HG02623 (cell line): ENCODE data around the gene FBXO8.
"Not testable (repeated sequence)": the region's sequence is repeated elsewhere in the genome, so short reads cannot be mapped to it uniquely, and the experiment has no call there.

ENCODE experiments used
- ATAC-seq: cut with Tn5 transposase; IDR thresholded peaks from one replicate; pipeline ENCODE4 v1.9.1; 2021; ENCODE audit warnings: moderate library complexity; ENCODE audit not compliant: unreplicated experiment

FBXO8 gene, protein sequence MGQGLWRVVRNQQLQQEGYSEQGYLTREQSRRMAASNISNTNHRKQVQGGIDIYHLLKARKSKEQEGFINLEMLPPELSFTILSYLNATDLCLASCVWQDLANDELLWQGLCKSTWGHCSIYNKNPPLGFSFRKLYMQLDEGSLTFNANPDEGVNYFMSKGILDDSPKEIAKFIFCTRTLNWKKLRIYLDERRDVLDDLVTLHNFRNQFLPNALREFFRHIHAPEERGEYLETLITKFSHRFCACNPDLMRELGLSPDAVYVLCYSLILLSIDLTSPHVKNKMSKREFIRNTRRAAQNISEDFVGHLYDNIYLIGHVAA

DNA sequence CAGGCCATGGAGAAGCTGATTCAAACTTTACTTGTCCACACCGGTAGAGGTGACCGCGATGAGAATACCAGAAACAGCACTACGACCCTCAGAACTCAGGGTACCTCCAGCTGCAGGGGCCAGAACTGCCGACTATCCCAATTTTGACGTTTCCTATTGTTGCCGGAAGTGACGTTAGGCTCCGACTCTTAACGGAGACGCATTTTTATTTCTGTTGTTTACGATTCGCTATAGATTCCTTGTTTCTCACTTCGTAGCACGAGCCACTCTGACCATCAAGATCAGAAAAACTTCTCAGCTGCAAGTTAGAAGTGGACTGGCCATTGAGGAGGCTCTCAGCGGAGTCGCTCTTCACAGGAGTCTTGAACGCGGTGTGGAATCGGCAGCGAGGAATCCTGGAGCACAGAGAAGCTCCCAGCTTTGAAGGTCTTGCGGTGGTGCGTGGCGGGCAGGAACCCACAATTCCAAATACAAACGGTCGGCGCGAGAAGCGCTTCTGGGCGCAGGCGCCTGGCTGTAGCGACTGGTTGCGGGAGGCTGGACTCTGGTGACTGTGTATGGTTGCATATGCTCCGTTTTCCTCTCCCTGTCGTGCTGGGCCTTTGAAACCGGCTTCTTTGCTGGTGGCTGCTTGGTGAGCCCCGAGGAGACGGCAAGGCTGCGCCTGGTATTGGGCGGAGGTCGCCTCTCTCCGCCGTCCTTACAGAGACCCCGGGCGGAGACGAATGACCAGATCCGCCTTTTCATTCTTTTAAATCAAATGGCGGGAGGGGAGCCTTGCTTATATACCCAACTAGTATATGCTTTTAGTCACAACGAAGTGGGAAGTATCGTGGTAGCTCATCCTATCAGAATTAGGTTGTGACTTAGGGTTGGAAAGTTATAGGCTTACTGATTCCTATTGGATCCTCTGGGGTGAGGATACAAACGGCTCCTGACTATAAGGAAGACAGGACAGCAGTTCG is at the start of gene FBXO8, which contains the start of gene CEP44:
FBXO8 (minus strand) TSS at position 161 of the 965 bp plus-strand sequence. CDS start 20,575 bp downstream, outside the sequence.
CEP44 (plus strand) TSS at position 405 of the 965 bp plus-strand sequence. CDS start 15,211 bp downstream, outside the sequence.
- peak; percentile 53 for ATAC-seq

DNA sequence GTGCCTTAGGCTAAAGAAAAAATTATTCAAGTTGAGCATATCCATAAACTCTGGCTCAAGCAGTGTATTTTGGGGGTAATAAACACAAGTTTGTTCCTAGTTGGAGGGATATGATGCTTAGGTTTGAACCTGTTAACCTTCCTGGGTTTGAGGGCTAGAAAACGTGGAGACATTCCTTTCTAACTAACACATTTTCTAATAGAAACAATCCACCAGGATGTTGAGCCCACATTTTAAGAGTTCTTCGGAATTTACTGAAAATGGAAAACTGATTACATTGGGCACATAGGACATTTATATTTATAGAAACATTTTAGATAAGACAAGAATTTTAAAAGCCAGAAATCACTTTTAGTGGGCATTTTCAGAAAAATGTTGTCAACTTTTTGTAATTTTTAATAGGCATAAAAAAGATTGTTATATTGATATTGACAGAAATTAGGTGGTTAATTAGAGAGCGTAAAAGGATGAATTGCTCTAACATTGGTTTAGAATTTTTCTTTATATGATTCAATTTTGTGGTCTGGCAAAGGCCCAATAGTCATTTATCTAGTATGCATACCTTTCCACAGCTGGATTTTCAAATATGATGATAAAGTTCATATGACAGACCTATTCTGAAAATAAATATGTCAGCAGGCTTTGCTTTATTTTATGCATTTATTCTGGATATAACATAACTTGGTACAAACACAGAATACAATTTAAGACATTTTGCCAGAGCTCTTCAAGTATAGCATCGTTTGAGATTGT is 49.5 kb upstream of the FBXO8 start:
- ATAC-seq = no peak

DNA sequence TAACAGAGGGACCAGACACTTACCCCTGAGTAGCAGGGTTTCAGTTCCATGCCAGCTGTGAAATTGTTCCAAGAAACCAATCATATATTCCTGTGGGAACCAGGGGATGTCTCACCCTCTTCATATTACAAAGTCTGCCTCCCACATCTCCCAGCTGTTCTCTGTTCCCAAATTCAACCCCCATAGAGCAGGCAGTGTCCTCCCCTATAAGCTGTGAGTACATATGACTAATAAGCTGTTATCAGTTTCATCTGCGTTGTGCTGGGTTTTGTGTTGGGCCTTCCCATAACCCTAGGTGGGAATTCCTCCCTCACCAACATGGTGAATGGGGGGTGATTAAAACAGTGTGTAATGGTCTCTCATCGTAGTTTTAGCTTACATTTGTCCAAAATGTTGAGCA is 41.3 kb upstream of the FBXO8 start:
- no peak for ATAC-seq

DNA sequence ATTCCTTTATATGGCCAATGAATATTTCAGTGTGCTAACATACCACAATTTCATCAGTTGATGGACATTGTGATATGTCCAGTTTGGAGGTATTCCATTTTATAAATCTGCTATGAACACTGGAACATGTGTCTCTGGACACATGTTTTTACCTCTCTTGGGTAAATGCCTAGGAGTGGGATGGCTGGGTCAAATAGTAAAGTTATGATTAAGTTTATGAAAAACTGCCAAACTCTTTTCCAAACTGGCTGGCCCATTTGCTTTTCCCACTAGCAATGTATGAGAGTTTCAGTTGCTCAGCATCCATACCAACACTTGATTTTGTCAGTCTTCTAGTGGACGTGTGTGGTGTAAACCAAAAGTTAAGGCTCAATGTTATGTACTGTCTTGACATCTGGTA is 40.8 kb upstream of the FBXO8 start:
- no peak for ATAC-seq

DNA sequence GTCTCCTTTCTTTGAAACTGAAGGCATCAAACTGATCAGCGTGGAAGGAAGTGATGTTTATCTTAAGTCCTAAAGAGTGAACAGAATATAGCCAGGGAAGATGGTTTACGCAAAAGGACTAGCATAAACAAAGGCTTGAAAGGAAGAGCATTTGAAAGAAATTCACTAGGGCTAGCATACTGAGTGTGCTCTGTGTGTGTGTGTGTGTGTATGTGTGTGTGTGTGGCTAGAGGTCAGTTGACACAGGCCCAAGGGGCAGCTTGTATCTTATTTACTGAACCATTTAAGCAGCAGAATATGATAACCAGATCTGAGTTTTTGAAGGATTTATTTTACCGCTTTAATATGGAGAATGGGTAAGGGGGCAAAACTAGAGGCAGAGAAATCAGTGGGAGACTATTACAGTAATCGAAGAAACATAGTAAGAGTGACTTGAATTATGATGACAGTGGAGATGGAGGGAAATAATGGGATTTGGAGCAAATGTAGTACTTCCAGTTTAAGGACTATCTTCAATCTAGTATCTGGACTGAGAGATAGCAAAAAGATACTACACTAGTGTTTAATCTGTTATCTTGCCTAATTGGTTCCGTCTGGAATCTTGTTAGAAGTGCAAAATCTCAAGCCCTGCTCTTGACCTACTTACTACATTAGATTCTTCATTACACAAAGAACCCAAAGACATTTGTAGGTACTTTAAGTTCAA is 37.2 kb upstream of the FBXO8 start:
- no peak for ATAC-seq

DNA sequence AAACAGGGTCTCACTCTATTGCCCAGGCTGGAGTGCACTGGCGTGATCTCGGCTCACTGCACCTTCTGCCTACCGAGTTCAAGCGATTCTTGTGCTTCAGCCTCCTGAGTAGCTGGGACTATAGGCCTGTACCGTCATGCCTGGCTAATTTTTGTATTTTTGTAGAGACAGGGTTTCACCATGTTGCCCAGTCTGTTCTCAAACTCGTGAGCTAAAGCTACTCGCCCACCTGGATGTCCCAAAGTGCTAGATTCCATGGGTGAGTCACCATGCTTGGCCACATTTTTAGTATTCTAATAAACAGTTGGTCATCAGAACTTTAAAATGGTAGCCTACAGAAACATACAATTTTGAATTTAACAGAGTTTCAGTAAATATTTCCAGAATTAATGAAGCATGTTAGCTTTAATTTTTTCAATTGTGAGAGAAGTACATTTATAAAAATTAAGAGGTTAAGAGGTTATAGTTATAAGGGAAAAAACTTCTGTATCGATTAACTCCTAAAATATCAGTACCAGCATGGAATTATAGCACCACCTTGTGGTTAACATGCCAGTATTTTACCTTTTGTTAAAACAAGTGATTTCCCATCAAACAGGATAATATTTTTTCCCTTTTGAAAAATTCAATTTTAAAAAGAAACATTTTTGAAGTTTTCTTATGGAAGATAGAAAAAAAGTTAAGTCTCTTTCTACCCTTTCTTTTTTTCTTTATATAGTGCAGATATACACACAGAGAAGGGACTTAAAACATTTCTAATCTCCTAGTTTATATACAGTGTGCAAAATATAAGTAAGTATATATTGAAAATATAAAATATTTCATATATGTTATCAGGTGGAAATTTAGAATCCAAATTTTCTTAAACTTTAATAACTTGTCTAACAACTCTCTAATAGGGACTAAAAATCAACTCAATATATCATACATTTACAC is 35.6 kb upstream of the FBXO8 start:
- ATAC-seq = peak; percentile 52

DNA sequence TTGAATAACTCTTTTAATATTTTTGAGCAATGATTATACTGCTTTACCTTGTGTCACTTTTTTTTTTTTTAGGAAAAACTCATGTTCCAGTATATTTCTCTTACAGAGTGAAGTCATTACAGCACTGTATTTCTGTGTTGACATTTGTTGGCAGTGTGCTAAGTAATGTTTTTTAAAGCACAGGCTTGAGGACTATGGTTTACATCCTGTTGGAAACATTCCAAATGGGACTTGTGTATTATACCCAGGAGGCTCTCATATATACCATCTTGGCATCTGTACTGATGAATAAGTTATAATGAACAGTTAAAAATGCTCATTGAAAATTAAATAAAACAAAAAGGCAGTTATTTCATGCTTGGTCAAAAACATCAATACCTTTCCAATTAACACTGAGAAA is 34.1 kb upstream of the FBXO8 start:
- no peak for ATAC-seq

DNA sequence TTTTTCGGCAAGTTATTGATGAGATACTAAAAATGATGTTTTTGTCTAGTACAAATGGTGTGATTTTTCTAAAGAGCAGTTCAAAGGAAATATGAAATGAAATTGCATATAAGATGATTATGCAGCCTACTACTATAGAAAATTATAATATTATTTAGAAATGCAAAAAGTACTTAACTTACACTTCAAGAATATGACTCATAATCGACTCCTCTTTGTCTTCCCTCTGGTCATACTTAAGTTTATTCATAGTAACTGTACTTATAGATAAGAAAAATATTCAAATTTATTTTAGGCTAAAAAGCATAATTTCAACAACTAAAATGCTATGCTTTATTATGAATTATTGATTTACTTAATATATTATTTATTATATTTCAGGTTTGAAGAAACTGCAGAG is 33.5 kb upstream of the FBXO8 start:
- ATAC-seq = no peak

DNA sequence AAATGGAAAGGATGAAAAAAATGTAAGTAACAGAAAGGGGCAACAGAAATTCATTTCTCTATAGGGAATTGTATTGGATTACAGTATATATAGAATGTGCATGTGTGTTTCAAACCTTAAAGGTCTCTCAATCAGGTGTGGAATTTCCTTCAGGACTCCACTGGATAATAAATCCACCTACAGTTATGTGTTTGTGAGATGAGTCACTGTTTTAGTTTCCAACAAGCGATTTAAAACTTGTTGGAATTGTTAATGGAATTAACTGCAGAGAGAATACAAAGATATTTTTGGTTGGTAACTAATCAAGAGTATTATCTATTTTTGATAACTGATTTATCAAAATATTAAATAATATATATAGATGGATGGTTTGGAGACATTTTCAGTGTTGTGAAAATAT is 33.1 kb upstream of the FBXO8 start:
- no peak for ATAC-seq

DNA sequence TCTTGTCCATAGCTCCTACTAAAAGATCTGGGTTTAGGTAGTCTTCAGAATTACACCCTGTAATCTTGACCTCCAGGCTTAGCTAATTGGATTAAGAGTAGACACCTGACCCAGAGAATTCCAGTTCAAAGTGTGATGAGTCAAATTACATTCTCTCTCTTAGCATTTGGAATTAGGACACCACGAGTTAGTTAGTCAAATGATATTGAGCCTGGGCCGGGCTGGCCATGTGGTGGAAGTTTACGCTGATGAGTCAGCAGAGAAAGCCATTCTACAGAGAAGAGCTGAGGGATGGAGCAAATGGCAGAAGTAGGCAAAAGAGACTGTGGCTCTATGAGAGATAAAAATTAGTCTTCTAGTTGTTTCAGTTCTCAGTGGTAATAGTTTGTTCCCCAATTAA is 31.3 kb upstream of the FBXO8 start:
- no peak for ATAC-seq

DNA sequence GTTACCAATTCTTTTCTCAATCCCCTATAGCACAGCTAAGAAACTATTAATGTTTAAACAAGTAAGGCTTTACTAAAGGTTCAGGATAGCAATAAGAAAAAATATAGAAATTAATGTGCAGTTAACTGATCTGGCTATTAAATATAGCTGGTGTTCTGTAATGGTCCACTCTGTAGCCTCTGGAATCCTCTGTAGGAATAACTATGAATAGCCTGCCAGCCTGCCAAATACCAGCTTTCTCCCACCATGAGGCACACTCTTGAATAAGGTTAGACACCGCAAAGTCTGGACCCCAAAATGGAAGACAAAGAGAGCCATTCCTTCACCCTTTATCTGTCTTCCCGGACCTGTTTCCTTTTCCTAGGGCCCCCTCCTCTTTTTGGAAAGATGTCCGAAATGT is 30.8 kb upstream of the FBXO8 start:
- ATAC-seq = no peak

DNA sequence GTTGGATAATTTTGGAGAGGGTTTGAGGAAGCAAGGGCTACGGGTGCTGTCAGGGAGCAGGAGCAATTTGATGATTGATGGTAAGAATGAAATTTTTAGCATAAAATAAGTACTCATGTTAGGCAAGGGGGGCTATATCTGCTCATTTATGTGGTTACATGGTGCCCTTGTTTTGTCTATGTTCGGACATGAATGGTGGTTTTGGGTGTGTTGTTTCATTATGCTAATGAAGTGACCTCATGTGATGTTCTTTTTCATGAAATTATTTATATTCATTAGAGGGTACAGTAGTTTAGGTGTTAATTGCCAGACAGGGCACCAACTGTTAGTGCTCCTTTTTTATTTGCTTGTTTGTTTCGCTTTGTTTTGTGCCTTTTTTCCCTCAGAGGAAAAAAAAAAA is 29.5 kb upstream of the FBXO8 start:
- no peak for ATAC-seq

DNA sequence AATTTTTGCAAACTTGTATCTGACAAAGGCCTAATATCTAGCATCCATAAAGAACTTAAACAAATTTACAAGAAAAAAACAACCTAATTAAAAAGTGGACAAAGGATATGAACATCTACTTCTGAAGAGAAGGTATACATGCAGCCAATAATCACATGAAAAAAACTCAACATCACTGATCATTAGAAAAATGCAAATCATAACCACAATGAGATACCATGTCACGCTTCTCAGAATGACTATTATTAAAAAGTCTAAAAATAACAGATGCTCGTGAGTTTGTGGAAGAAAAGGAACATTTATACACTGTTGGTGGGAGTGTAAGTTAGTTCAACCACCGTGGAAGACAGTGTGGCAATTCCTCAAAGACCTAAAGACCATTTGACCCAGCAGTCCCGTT is 24.2 kb upstream of the FBXO8 start:
- no peak for ATAC-seq

DNA sequence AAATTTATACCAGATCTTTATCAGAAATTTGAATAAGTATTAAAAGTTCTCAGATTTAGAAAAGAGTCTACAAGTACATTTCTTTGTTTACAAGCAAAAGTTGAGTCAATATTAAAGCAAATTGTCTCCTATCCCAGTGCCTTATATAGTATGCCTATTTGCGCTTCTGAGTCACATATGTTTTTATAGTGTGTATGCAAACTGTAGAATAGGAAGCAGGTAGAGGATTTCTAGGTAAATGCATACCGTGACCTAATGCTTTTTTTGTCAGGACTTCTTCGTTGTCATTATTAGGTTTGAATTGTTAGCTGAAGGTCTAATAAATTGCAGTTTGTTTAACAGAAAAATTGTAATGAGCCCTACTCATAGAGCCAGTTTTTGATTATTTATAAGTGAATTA is 22.5 kb upstream of the FBXO8 start:
- ATAC-seq = no peak

DNA sequence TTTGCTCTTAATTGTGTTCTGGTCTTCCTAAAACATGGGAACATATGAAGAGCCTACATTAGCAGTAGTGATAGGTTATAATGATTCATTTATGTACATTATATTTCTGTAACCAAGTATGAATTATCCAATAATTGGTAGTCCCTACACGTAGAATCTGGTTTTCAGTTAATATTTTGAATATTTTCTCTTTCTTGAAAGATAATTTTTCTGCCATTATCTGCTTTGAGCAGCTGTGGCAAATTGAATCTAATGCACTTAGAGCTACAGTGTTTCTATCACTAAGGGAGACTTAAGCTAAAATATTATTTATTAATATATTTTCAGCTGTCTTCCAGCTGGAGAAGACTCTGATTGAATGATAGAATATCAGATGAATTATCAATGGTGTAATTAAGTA is 21.2 kb upstream of the FBXO8 start:
- no peak for ATAC-seq

DNA sequence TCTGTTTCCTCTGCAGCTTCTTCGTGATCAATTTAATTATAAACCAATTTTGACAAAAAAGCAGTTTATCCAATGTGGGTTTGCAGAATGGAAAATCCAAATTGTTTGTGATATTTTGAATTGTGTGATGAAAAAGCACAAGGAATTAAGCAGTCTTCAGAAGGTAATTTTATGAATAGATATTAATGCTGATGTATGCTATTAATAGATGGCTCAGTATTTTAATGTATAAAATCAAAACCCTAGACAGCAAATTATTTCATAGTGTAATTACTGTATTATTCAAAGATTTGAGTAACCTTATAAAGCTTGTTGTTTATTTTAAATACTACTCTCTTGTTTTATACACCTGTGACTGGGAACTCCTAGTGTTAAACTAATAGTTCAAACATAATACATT is 20.2 kb upstream of the FBXO8 start:
- ATAC-seq = no peak

DNA sequence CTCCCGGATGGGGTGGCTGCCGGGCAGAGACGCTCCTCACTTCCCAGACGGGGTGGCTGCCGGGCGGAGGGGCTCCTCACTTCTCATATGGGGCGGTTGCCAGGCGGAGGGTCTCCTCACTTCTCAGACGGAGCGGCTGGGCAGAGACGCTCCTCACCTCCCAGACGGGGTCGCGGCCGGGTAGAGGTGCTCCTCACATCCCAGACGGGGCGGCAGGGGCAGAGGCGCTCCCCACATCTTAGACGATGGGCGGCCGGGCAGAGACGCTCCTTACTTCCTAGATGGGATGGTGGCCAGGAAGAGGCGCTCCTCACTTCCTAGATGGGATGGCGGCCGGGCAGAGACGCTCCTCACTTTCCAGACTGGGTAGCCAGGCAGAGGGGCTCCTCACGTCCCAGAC is 11.7 kb upstream of the FBXO8 start:
- not testable (repeated sequence) for ATAC-seq

DNA sequence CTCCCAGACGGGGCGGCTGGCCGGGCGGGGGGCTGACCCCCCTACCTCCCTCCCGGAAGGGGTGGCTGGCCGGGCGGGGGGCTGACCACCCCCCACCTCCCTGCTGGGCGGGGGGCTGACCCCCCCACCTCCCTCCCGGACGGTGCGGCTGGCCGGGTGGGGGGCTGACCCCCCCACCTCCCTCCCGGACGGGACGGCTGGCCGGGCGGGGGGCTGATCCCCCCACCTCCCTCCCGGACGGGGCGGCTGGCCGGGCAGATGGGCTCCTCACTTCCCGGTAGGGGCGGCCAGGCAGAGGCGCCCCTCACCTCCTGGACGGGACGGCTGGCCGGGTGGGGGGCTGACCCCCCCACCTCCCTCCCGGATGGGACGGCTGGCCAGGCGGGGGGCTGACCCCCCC is 11.2 kb upstream of the FBXO8 start:
- not testable (repeated sequence) for ATAC-seq

DNA sequence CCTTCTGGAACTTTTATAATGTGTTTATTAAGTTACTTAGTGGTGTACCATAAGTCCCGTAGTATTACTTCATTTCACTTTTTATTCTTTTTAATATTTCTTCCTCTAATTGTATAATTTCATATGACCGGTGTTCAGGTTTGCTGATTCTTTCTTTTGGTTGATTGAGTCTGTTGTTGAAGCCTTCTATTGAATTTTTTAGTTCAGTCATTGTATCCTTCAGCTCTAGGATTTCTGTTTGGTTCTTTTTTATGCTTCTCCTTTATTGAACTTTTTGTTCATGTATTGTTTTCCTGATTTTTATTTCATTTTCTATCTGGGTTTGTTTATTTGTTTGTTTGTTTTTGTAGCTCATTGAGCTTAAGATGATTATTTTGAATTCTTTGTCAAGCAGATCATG is 9.0 kb upstream of the FBXO8 start:
- no peak for ATAC-seq

DNA sequence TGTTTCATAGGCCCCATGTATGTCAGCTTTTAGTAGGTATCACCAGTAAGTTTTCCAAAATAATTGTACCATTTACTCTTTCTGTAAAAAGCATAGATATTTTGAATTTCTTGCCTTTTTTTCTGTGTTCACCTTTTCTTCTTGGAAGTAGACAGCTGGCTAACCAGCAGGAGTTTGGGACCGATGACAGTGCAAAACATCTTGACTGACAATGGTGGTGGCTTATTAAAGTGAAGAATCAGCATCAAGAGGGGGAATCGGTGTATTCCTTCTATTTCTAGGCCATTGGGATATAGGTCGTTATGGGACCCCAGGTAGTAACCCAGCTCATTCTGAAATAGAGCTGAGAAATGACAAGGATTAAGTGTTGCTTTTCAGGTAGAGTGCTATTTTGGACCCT is 3.4 kb upstream of the FBXO8 start:
- ATAC-seq = no peak
